ENCODE measurements around the gene PLEKHH3.
"Not testable (repeated sequence)": the region's sequence is repeated elsewhere in the genome, so short reads cannot be mapped to it uniquely, and the experiment has no call there.

Gene PLEKHH3

DNA sequence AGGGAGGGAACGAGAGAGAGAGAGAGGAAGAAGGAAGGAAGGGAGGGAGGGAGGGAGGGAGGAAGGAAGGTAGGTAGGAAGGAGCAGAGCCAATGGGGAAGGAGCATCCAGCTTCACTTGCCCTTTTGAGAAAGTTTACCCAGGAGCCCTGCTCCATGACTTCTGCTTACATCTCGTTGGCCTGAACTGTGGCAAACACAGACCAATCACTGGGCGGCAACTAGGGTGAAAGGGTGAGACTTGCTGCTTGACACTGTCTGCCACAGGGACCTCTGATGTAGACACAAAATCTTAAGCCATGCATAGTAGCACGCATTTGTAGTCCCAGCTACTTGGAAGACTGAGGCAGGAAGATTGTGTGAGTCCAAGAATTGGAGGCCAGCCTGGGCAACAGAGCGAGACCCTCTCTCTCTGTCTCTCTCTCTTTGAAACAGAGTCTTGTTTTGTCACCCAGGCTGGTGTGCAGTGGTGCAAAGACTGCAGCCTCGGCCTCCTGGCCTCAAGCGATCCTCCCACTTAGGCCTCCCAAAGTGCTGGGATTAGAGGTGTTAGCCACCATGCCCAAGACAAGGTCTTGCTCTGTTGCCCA is 37.2 kb downstream of the PLEKHH3 start:
- DNase-seq (ENCODE audit: low read depth), result no peak
- TF ChIP-seq, protein P1, sequence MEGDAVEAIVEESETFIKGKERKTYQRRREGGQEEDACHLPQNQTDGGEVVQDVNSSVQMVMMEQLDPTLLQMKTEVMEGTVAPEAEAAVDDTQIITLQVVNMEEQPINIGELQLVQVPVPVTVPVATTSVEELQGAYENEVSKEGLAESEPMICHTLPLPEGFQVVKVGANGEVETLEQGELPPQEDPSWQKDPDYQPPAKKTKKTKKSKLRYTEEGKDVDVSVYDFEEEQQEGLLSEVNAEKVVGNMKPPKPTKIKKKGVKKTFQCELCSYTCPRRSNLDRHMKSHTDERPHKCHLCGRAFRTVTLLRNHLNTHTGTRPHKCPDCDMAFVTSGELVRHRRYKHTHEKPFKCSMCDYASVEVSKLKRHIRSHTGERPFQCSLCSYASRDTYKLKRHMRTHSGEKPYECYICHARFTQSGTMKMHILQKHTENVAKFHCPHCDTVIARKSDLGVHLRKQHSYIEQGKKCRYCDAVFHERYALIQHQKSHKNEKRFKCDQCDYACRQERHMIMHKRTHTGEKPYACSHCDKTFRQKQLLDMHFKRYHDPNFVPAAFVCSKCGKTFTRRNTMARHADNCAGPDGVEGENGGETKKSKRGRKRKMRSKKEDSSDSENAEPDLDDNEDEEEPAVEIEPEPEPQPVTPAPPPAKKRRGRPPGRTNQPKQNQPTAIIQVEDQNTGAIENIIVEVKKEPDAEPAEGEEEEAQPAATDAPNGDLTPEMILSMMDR (IDR thresholded peaks at IDR 0.05; ENCODE audit: insufficient read depth, low read depth, low read length, missing control alignments), result no peak
- no peak overlapping the region for H3K4me3 ChIP-seq (ENCODE audit: low read depth, low read length)

DNA sequence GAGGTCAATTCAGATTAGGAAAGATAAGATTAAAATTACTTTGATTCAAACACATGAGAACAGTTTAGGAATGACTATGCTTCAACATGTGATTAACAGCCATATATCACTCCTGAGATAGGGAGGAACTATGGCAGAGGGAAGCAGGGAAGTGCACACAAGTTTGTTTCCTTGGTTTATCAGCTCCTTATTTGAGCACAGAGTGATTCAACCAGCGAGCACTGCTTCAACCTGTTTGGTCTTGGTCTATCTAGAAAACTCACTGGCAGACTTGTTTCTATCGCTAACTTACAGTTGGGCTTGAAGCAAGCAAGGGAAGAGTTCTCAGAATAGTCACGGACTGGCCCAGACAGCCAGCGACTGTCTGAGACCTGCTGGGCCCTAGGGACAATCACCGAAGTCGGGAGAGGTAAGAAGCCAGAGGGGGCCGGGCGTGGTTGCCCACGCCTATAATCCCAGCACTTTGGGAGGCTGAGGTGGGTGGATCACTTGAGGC is 43.8 kb downstream of the PLEKHH3 start:
- TF ChIP-seq, protein P1 (IDR thresholded peaks at IDR 0.05; ENCODE audit: insufficient read depth, low read depth, low read length, missing control alignments), result no peak
- H3K4me3 ChIP-seq (ENCODE audit: low read depth, low read length), result no peak overlapping the region
- DNase-seq (ENCODE audit: low read depth), result no peak

DNA sequence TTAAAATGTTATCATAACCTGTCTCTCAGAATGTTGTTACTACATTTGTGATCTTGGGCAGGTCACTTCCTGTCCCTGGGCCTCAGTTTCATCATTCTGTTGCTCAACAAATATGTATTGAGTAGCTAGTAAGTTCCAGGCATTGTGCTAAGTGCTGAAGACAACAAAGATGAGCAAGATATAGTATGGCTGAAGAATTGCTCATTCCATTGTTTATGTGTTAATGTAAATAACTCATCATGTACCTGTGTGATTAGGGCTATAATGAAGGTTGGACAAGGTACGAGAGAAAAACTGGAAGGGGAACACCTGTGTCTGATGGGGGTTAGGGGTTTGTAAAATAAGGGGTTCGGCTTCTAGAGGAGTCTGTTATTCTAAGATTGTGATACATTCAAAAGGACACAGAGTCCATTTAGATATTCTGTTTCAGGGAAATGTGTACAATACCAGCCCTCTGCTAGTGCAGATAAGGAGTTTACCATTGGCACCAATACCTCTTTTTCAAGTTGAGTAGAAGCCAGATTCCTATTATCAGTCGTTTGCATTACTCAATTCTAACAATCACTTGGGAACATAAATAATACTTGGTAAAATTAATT is 47.3 kb downstream of the PLEKHH3 start:
- H3K4me3 ChIP-seq (ENCODE audit: low read depth, low read length), result no peak overlapping the region
- DNase-seq (ENCODE audit: low read depth), result no peak
- TF ChIP-seq, protein P1 (IDR thresholded peaks at IDR 0.05; ENCODE audit: insufficient read depth, low read depth, low read length, missing control alignments), result no peak

DNA sequence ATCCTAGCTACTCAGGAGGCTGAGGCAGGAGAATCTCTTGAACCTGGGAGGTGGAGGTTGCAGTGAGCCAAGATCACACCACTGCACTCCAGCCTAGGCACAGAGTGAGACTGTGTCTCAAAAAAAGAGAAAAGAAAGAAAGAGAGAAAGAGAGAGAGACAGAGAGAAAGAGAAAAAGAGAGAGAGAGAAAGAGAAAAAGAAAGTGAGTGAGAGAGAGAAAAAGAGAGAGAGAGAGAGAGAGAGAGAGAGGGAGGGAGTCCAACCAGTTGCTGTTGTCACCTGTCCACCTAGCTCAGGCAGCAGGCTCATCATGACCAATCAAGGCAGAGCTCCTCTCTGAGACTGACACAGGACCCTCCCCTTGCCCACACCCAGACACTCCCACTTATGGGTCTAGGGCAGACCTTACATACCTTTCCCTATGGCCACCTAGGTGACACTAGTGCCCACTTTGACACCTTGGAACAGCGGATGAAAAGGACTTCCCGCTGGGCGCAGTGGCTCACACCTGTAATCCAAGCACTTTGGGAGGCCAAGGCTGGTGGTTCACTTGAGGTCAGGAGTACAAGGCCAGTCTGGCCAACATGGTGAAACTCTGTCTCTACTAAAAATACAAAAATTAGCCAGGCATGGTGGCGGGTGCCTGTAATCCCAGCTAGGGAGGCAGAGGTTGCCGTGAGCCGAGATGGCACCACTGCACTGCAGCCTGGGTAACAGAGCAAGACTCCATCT is 49.6 kb downstream of the PLEKHH3 start:
- H3K4me3 ChIP-seq (ENCODE audit: low read depth, low read length); DNase-seq (ENCODE audit: low read depth): not testable (repeated sequence)

DNA sequence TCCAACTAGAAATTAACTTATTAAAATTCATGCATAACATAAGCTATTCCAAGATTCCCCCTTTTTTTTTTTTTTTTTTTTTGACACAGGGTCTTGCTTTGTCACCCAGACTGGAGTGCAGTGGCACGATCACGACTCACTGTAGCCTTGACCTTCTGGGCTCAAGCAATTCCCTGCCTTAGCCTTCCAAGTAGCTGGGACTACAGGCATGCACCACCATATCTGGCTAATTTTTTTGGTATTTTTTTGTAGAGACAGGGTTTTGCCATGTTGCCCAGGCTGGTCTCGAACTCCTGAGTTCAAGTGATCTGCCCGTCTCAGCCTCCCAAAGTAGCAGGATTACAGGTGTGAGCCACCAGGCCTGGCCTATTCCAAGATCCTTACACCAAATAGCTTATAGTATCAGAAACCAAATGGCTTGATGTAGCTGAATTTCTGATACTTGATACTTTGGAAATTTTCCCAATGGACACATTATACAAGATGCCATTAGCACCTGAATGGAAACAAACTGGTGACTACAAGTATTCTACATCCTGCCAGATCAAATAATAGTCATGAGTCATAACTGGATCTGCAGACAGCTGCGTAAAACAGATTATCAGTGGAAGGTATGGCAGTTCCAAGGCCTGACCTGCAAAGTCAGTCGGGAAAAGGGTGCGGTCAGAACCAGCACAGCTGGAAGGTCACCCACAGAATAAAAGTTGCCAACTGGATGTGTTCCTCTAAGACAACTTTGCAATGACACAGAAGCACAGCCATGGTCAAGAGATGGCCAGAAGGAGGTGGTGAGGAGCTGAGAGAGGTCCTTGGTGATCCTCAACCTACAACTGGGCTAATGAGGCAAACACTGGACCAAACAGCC is 52.8 kb downstream of the PLEKHH3 start:
- H3K4me3 ChIP-seq (ENCODE audit: low read depth, low read length), result no peak overlapping the region
- TF ChIP-seq, protein P1 (IDR thresholded peaks at IDR 0.05; ENCODE audit: insufficient read depth, low read depth, low read length, missing control alignments), result no peak
- no peak for DNase-seq (ENCODE audit: low read depth)

DNA sequence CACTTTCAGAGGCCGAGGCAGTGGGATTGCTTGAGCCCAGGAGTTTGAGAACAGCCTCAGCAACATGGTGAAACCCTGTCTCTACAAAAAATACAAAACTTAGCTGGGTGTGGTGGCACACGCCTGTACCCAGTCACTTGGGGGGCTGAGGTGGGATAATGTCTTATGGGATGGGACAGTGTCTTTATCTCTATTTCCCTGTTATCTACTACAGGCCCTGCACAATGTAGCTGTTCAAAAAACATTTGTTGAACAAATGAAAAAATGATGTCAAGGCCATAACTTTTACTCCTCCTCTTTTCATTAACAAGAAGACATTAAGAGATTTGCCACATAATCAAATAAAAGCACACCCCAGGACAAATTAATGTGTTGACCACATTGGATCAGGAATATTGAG is 53.5 kb downstream of the PLEKHH3 start:
- no peak overlapping the region for H3K4me3 ChIP-seq (ENCODE audit: low read depth, low read length)
- TF ChIP-seq, protein P1 (IDR thresholded peaks at IDR 0.05; ENCODE audit: insufficient read depth, low read depth, low read length, missing control alignments), result no peak

DNA sequence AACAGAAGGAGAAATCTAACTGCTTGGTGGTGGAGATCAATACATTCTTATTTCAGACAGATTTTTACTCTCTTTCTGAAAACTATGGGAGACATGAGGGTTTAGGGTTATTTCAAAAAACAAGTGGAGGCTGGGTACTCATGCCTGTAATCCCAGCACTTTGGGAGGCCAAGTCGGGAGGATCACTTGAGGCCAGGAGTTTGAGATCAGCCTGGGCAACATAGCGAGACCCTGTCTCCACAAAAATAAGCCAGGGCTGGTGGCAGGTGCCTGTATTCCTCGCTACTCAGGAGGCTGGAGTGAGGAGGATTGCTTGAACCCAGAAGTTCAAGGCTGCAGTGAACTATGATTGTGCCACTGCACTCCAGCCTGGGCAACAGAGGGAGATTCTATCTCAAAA is 54.8 kb downstream of the PLEKHH3 start:
- not testable (repeated sequence) for DNase-seq (ENCODE audit: low read depth); H3K4me3 ChIP-seq (ENCODE audit: low read depth, low read length)

More for the DNA sequence above, 53.5 kb downstream of the PLEKHH3 start:
- no peak for DNase-seq (ENCODE audit: low read depth)
